GM19397 (cell line): ENCODE results near the gene CDC42EP3.

Experiments used
- ATAC-seq: cut with Tn5 transposase; IDR thresholded peaks from one replicate; pipeline ENCODE4 v1.9.1; 2021; ENCODE audit warnings: mild to moderate bottlenecking, moderate library complexity; ENCODE audit not compliant: unreplicated experiment

CDC42EP3 gene, protein sequence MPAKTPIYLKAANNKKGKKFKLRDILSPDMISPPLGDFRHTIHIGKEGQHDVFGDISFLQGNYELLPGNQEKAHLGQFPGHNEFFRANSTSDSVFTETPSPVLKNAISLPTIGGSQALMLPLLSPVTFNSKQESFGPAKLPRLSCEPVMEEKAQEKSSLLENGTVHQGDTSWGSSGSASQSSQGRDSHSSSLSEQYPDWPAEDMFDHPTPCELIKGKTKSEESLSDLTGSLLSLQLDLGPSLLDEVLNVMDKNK

DNA sequence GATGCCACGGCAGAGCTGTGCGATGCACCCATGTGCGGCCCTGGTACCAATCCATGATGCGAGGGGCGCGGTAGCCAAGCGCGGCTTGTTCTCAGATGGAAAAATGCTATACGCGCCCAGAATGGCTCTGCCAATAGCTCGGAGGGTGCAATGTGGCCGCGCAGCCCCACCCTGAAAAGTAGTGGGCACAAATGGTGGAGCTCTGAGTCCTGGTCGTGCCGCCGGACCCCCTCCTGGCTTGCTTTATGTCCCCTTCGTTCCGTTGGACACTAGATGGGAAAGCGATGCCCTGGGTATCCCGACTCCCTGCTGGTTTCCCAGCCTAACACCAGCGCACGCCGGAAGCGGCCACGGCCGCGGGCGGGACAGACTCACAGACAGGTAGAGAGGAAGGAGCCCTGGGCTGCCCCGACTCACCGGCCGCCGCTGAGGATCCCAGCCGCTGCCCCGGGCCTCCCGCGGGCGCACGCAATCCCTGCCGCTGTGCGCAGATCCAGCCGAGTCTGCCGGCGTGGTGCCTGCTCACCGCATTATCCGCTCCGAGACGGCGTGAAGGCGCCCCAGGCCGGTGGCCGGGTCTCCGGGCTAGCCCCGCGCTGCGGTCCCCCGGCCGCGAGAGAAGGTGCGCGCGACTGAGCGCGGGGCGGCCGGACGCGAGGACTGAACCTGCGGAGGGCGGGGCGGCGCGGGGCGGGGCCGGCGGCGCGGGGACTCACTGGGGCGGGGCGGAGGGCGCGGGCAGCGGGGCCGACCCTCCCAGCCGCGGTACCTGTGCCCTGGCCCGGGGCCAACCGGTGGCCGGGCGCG lies at the start of gene CDC42EP3:
Gene CDC42EP3 (minus strand): TSS at position 634 of the 807 bp plus-strand sequence. CDS start 25,055 bp downstream, outside the sequence.
- ATAC-seq = peak; percentile 60

GRCh38 chr2:37721201-37721560 lies 49.7 kb upstream of the CDC42EP3 start:
- ATAC-seq = no peak

DNA sequence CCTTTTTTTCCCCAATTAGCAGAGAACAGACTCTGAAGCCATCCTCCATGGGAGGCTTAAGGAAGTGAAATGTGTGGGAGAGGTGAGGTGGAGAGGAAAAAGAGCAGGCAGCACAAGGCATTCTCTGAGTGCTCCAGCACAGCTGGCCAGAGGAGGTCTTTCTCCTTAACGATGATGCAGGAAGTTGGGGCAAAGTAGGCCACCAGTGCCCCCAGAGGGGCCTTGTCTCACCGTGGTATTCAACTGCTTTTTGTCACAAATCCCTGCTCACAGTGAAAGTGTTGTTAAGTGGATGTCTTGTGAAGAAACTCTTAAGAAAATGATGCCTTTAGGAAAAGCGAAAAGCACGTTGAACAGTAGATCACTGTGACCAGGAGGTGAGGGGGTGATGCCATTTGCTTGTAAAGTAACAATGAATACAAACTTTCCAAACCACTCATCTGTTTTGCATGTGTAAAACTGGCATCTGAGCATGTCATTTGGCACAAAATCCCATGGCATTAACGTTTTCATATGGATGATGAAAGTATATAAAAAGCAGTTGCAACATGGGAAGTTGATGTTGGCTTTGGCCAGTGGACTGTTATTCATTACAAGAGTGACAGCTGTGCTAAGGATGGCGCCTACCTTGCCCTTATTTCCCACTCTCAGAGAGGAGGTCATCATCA lies 49.2 kb upstream of the CDC42EP3 start:
- ATAC-seq = no peak

DNA sequence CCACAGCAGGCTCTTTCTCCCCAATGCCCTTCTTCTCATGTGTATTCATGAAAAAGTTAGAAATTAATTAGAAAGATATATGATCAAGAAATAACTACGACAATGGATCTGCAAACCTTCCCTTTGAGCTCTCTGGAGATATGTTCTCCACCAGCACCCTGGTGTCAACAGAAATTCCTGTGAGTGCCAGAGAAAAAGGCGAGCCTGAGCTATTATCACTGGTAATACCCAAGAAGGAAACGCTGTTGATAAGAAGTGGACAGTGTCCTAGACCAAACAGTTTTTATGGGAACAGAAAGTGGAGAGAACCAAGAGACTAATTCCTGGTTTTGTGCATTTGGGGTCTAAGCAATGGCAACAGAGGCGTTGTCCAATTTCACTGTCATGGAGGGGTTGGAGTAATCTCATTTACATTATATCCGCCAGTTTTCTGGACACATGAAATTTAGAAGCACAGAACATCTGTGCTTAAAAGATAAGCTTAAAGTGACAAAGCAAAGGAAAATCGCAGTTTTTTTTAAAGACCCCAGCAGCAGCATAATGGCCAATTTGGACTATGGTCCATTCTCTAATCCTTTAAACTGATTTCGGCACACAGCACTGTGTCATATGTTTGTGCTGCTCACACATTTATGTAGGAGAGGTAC lies 47.2 kb upstream of the CDC42EP3 start:
- no peak for ATAC-seq

DNA sequence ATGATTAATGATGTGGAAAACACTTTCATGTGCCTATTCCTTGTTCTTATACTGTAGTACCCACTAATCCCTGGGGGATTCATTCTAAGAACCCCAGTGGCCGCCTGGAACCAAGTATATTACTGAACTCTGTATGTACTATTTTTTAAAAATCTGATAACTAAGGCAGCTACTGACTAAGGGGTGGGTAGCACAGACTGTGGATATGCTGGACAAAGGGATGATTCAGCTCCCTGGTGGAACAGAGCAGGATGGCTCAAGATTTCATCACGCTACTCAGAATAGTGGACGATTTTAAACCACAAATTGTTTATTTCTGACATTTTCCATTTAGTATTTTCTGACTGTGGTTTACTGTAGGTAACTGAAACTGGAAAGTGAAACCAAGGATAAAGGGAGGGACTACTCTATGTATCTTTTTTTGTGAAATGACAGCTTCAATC lies 41.8 kb upstream of the CDC42EP3 start:
- ATAC-seq = no peak

DNA sequence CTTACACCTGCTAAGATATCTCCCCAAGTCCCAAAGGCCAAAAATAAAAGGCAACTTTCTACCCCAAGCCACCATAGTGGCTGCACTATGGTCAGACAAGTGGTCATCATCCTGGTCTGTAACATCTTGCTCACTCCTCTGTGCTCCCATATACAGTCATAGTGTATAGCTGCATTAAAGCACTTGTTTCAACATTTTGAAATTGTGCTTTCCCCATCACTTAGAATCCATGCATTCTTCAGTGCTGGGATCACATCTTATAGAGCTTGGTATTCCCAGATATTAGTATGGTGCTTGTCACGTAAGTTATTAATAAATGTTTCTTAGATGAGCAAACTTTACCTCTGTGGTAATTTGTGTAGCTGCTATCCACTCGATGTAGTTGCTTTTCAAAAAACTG lies 40.4 kb upstream of the CDC42EP3 start:
- no peak for ATAC-seq

- no peak for ATAC-seq
These were observed 39.9 kb upstream of the CDC42EP3 start for GRCh38 chr2:37711308-37711731.

GRCh38 chr2:37709111-37709510 lies 37.7 kb upstream of the CDC42EP3 start:
- no peak for ATAC-seq

GRCh38 chr2:37708146-37708545 lies 36.7 kb upstream of the CDC42EP3 start:
- ATAC-seq = no peak

DNA sequence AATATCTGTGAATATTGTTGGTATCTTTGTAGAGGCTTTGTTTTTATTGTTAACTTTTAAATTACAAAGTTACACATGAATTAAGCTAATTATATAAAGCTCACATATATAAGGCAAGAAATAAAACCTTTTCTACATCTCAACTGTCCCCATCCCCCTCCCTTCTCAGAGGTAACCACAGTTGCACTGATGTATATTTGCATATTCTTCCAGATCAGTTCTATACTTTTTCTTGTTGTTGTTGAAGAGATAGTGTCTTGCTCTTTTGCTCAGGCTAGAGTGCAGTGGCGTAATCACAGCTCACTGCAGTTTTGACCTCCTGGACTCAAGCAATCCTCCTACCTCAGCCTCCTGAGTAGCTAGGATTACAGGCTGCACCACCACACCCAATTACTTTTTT lies 36.0 kb upstream of the CDC42EP3 start:
- ATAC-seq = no peak

DNA sequence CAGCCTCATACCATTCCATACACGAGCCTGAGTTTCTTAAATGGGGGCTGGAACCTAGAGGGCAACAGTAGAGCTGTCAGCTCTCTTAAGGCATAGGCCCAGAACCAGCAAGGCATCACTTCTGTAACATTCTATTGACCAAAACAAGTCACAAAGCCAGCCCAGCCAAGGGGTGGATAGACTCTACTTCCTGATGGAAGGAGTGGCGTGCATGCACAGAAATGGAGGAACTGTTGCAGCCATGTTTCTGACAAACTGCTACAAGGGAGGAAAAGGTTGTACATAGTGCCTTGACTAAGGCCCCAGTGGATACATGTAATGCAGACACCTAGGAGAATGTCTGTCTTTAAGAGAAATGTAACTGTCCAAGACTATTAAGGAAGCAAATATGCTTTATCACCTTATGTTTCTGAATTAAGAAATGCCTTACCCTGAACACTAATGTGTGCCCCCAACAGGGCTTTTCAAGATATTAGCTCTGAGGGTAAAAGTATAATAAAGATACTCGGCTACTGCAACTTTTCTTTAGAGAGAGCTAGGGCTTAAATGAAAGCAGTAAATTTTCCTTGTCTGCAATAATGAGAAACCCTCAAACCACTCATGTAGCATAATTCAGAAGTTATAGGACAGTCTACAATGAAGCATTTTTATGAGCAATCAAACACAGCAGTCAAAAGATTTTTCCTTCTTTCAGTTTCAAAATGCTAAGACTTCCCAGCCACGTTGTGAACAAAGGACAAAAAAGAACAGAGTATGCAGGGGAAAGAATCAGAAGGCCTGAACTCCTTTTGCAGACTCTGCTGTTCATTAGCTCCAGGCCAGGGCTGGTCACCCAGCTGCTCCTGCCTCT lies 35.1 kb upstream of the CDC42EP3 start:
- ATAC-seq = no peak

- no peak for ATAC-seq
These were observed 33.7 kb upstream of the CDC42EP3 start for GRCh38 chr2:37705191-37705590.

- ATAC-seq = no peak
These were observed 27.6 kb upstream of the CDC42EP3 start for GRCh38 chr2:37698931-37699481.

DNA sequence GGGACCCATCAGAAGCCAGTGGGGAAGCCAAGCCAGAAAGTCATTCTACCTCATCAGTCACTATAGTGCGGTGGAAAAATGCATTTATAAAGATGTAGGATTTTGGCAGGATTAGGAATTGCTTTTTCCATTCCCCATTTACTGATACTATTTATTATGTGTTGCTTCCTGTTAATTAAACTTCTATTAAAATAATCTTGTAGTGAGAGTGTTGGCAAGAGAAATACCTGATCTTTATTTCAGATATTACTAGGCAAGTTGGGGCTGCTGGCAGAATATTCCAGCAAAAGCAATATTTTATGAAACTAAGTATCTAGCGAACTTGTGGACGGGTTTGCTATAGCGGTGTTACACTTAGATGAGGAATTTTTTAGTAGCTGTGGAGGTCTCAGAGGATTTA lies 23.9 kb upstream of the CDC42EP3 start:
- ATAC-seq = no peak

DNA sequence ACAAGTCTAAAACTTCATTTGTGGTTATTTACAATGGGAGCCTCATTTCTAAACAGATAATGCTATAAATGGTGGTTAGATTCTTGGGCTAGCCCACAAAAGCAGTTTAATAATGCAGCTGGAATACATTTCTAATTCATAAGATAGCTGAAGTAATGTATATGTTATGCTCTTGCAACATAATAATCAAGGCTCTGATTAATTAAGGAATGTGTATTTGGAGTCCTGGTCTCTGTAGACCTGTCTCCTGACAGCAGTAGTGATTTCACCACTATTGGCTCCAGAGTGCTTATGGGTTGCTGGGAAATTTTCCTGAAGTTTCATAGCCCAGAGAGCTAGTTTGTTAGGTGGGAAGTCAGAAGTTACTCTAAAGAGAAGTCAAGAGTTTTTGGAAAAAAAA lies 21.3 kb upstream of the CDC42EP3 start:
- ATAC-seq = no peak

GRCh38 chr2:37689751-37690150 lies 18.3 kb upstream of the CDC42EP3 start:
- ATAC-seq = no peak

DNA sequence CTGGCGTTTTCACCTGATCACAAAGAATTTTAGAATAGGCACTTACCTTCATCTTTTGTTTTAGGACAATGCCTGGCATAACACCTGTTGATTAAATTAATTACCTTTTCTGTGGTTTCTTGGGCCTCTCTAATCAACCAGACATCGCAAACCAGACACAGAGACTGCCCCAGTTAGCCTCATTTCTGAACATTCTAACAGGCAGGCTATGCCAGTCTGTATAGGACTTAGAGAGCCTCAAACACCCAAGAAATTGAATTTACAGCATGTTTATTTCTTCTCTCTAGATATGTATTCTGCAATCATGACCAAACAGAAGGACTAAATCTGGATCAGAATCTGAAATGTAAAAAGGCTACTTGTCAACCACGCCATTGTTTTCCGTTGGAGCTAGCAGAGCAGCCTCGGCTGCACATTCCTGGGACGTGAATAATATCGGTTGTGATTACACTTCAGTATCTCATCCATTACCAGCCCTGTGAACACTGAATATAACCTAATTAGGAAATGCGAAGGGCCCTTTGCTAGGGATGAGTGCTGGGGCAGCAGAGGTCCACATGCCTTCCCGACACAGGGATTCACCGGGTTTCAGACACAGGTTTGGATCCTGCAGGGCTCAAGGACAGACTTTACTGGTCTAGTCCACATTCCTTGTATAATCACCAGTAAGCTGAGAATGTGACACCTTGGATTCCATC lies 17.5 kb upstream of the CDC42EP3 start:
- ATAC-seq = no peak

- ATAC-seq = no peak
These were observed 15.5 kb upstream of the CDC42EP3 start for GRCh38 chr2:37686792-37687526.

- no peak for ATAC-seq
These were observed 13.4 kb upstream of the CDC42EP3 start for GRCh38 chr2:37684809-37685208.
